ENCODE results near the gene ERICH6B. TPM values are rescaled to one million over a fixed set of nuclear protein-coding genes. Genes with fewer than 3 reads are reported as not detected.

ERICH6B gene
- total and polyA plus RNA-seq, 2 experiments from 2014 or later = not detected

DNA sequence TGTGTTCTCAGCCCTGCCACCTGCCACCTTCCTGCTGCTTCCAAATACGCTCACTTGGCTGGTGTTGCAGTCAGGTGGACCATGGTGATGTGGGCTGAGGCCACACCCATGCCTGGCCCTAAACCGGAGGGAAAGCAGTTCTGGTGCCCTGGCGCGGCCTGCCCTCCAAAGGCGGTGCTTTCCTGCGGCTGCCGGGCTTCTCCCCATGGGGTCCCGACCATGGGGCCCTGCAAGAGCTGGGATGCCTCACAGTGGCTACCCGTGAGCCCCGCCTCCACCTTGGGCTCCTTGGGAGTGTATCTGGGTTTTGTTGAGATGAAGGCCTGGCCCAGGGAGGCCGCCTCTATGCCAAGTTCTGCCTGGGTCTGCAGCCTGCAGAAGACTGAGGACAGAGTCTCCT, 73.7 kb downstream of the ERICH6B start:
- Histone ChIP-seq H3K27me3 (ENCODE audit: insufficient read depth) (no peaks in the 10 kb centered on the region), H2AFZ (peak overlapping the region; percentile 14; the same call in 1 of the 2 replicates), H3K4me3 (no peak overlapping the region), H3K9me2 (ENCODE audit: insufficient read depth) (no peaks in the 10 kb centered on the region), H3K27ac (ENCODE audit: low read depth) (no peak overlapping the region), H3K79me2 (replicated peaks; ENCODE audit: insufficient read depth) (no peaks in the 10 kb centered on the region), H3F3A (replicated peaks; ENCODE audit: low read depth) (no peaks in the 10 kb centered on the region), H3K36me3 (ENCODE audit: insufficient read depth) (no peaks in the 10 kb centered on the region), H3K4me2 (no peak overlapping the region), H3K4me1 (ENCODE audit: insufficient read depth) (no peaks in the 10 kb centered on the region), H4K20me1 (replicated peaks; ENCODE audit: insufficient read depth) (no peaks in the 10 kb centered on the region; the same call in 1 of the 2 replicates)
- no peak overlapping the region for H3K27ac Mint-ChIP-seq
- peaks cover 8% of the 10 kb centered on the region for H3K27me3 Mint-ChIP-seq (ENCODE audit: insufficient read depth, low read depth, poor library complexity)
- DNase-seq (ENCODE audit: low spot score) (no peak), ATAC-seq (peak; percentile 52)
- H3K4me3 Mint-ChIP-seq = no peak overlapping the region
- TF ChIP-seq ZNF114 (CRISPR knock-in tag; IDR thresholded peaks at IDR 0.05) (no peak), REST (IDR thresholded peaks at IDR 0.05; ENCODE audit: unreplicated experiment) (no peak), ZNF462 (CRISPR knock-in tag; IDR thresholded peaks at IDR 0.05) (no peak), POLR2AphosphoS5 (IDR thresholded peaks at IDR 0.05; ENCODE audit: low read depth) (no peak), CREB1 (CRISPR knock-in tag; IDR thresholded peaks at IDR 0.05; ENCODE audit: low read depth) (no peak), JUNB (IDR thresholded peaks at IDR 0.05; ENCODE audit: unreplicated experiment) (no peak)
- TF ChIP-seq, protein P1, sequence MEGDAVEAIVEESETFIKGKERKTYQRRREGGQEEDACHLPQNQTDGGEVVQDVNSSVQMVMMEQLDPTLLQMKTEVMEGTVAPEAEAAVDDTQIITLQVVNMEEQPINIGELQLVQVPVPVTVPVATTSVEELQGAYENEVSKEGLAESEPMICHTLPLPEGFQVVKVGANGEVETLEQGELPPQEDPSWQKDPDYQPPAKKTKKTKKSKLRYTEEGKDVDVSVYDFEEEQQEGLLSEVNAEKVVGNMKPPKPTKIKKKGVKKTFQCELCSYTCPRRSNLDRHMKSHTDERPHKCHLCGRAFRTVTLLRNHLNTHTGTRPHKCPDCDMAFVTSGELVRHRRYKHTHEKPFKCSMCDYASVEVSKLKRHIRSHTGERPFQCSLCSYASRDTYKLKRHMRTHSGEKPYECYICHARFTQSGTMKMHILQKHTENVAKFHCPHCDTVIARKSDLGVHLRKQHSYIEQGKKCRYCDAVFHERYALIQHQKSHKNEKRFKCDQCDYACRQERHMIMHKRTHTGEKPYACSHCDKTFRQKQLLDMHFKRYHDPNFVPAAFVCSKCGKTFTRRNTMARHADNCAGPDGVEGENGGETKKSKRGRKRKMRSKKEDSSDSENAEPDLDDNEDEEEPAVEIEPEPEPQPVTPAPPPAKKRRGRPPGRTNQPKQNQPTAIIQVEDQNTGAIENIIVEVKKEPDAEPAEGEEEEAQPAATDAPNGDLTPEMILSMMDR (conservative IDR thresholded peaks at IDR 0.05; ENCODE audit: low read depth in 2 of 2) = no peak
- H3K4me1 Mint-ChIP-seq = no peaks in the 10 kb centered on the region
- H3K36me3 Mint-ChIP-seq (ENCODE audit: low read depth) = no peaks in the 10 kb centered on the region
- no peaks in the 10 kb centered on the region for H3K9me3 Mint-ChIP-seq
